Neural crest cell (in vitro differentiated cells): Measurements from ENCODE around the gene ITSN2. TPM values are rescaled to one million over a fixed set of nuclear protein-coding genes. Genes with fewer than 3 reads are reported as not detected.

Experiments
- DNase-seq: peaks from one replicate; pipeline ENCODE4 v3.0.0; 2021; ENCODE audit warnings: low read depth, mixed read lengths, low spot score
- H3K27ac Mint-ChIP-seq: one replicate; pipeline ENCODE4 v1.8.0; 2021; ENCODE audit warnings: mild to moderate bottlenecking, mixed read lengths; ENCODE audit not compliant: unreplicated experiment
- H3K27me3 Mint-ChIP-seq: 2 replicates; pipeline ENCODE4 v1.8.0; 2021; ENCODE audit warnings: low read depth, mild to moderate bottlenecking, mixed read lengths
- H3K36me3 Mint-ChIP-seq: 2 replicates; pipeline ENCODE4 v1.8.0; 2021; ENCODE audit warnings: low read depth, mild to moderate bottlenecking, mixed read lengths
- H3K4me1 Mint-ChIP-seq: 2 replicates; pipeline ENCODE4 v1.8.0; 2021; ENCODE audit warnings: mixed read lengths
- H3K4me3 Mint-ChIP-seq: one replicate; pipeline ENCODE4 v1.8.0; 2021; ENCODE audit warnings: mild to moderate bottlenecking, mixed read lengths
- H3K9me3 Mint-ChIP-seq: 2 replicates; pipeline ENCODE4 v1.8.0; 2021; ENCODE audit warnings: mixed read lengths
- total RNA-seq: library from RNA; stranded (reverse); gene quantifications from 2 replicates; pipeline ENCODE4 v1.2.1, GENCODE V29; 2021
- TF ChIP-seq, protein P1 (sequence below): fragments of 200-600 bp; sonication (generic); conservative IDR thresholded peaks from 2 replicates; pipeline ENCODE4 v1.5.0; 2021; ENCODE audit warnings: antibody characterized with exemption, mild to moderate bottlenecking

ITSN2 gene
- total RNA-seq, 1 donor from 2014 or later: 13.6 TPM

- TF ChIP-seq, protein P1, sequence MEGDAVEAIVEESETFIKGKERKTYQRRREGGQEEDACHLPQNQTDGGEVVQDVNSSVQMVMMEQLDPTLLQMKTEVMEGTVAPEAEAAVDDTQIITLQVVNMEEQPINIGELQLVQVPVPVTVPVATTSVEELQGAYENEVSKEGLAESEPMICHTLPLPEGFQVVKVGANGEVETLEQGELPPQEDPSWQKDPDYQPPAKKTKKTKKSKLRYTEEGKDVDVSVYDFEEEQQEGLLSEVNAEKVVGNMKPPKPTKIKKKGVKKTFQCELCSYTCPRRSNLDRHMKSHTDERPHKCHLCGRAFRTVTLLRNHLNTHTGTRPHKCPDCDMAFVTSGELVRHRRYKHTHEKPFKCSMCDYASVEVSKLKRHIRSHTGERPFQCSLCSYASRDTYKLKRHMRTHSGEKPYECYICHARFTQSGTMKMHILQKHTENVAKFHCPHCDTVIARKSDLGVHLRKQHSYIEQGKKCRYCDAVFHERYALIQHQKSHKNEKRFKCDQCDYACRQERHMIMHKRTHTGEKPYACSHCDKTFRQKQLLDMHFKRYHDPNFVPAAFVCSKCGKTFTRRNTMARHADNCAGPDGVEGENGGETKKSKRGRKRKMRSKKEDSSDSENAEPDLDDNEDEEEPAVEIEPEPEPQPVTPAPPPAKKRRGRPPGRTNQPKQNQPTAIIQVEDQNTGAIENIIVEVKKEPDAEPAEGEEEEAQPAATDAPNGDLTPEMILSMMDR: no peak
- Mint-ChIP-seq H3K36me3 (no peaks in the 10 kb centered on the region), H3K4me1 (peaks cover 23% of the 10 kb centered on the region), H3K27ac (no peak overlapping the region), H3K4me3 (no peak overlapping the region), H3K27me3 (no peaks in the 10 kb centered on the region), H3K9me3 (no peaks in the 10 kb centered on the region)
- DNase-seq: no peak
These were observed 134.7 kb downstream of the ITSN2 start for GRCh38 chr2:24225499-24226242.

DNA sequence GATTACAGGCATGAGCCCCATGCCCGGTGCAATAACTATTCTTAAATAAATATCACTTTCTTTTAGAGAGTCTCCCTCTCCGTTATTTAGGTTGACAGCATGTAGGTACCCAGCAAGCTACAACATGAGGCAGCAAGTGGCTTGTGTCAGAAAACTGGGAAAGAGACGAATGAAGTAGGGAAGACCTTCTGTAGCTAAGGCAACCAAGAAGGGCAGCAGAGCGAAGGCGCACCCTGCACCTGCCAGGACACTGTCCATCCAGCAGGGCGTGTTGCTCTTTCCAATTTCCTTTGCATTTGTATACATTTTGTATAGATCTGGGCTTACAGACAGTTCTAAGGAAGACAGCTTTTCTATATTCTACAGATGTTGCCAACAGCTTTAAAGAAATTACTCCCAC, 137.4 kb downstream of the ITSN2 start:
- peaks cover 33% of the 10 kb centered on the region for H3K4me1 Mint-ChIP-seq
- DNase-seq: no peak
- no peaks in the 10 kb centered on the region for H3K36me3 Mint-ChIP-seq
- H3K27ac Mint-ChIP-seq: no peak overlapping the region
- H3K9me3 Mint-ChIP-seq: no peaks in the 10 kb centered on the region
- TF ChIP-seq, protein P1: no peak
- no peak overlapping the region for H3K4me3 Mint-ChIP-seq
- no peaks in the 10 kb centered on the region for H3K27me3 Mint-ChIP-seq

- H3K27me3 Mint-ChIP-seq: no peaks in the 10 kb centered on the region
These were observed 138.8 kb downstream of the ITSN2 start for GRCh38 chr2:24221343-24222050.

DNA sequence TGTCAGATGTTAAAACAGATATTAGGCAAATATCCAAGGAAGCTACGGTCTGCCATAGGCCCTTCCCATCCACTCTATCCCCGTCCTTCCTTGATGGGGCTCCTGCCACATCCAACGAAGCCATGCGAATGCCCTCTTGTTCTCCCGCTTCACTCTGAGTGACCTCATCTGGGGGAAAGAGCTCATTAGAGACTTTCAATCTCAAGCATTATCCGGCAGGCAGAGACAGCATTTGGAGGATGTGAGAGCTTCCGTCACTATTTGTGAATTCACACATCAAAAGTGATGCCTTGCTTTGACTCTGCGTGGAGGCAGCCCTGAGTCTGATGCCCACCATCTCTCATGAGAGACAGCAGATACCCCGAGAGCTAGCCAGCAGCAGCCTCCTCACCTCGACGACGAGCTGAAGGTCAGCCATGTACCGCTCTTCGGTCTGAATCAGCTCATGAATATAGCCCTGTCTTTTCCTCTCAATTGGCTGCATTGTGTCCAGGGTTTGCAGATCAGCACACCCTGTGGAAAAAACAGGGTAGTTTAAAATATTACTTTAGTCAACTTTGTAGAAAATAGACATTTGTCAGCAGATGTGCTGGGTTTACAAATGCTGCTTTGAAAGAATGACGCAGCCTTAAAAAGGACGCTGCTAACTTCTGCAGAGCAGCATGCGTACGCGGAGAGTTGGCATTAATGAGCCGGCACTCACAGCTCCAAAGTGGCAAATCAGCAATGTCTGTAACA, 139.6 kb downstream of the ITSN2 start:
- H3K36me3 Mint-ChIP-seq: peaks cover 4% of the 10 kb centered on the region
- no peak for DNase-seq
- peak overlapping the region; percentile 14 for H3K4me3 Mint-ChIP-seq
- H3K9me3 Mint-ChIP-seq: no peaks in the 10 kb centered on the region
- peaks cover 30% of the 10 kb centered on the region for H3K4me1 Mint-ChIP-seq
- TF ChIP-seq, protein P1: no peak
- H3K27me3 Mint-ChIP-seq: no peaks in the 10 kb centered on the region
- peak overlapping the region; percentile 95 for H3K27ac Mint-ChIP-seq

More at GRCh38 chr2:24221343-24222050, 138.8 kb downstream of the ITSN2 start:
- no peak for DNase-seq
- Mint-ChIP-seq H3K9me3 (no peaks in the 10 kb centered on the region), H3K4me1 (peaks cover 33% of the 10 kb centered on the region), H3K36me3 (no peaks in the 10 kb centered on the region), H3K4me3 (no peak overlapping the region), H3K27ac (peak overlapping the region; percentile 81)
- TF ChIP-seq, protein P1: no peak

- Mint-ChIP-seq H3K4me1 (peaks cover 5% of the 10 kb centered on the region), H3K36me3 (peaks cover 4% of the 10 kb centered on the region), H3K27ac (no peak overlapping the region), H3K4me3 (no peak overlapping the region), H3K27me3 (no peaks in the 10 kb centered on the region), H3K9me3 (no peaks in the 10 kb centered on the region)
- no peak for DNase-seq
- TF ChIP-seq, protein P1: no peak
These were observed 145.5 kb downstream of the ITSN2 start for GRCh38 chr2:24214880-24215279.
